IPS-18c (cell line): Measurements from ENCODE around the gene WDR88.

Experiments used
- H3K4me3 ChIP-seq: 2 replicates; pipeline ENCODE4 v1.7.0; 2013; ENCODE audit warnings: low read depth, mild to moderate bottlenecking, low read length, moderate library complexity; ENCODE audit not compliant: insufficient read depth
- H3K9me3 ChIP-seq: one replicate; pipeline ENCODE4 v1.6.1; 2013; ENCODE audit warnings: mild to moderate bottlenecking, low read length, moderate library complexity; ENCODE audit not compliant: control insufficient read depth, insufficient read depth

WDR88 gene, protein sequence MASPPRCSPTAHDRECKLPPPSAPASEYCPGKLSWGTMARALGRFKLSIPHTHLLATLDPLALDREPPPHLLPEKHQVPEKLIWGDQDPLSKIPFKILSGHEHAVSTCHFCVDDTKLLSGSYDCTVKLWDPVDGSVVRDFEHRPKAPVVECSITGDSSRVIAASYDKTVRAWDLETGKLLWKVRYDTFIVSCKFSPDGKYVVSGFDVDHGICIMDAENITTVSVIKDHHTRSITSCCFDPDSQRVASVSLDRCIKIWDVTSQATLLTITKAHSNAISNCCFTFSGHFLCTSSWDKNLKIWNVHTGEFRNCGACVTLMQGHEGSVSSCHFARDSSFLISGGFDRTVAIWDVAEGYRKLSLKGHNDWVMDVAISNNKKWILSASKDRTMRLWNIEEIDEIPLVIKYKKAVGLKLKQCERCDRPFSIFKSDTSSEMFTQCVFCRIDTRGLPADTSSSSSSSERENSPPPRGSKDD

GRCh38 chr19:33132021-33132420 is at the start of gene WDR88:
Gene WDR88, plus strand, starts transcription at chr19:33132114. Its CDS starts 56 bp downstream, at chr19:33132170.
- Histone ChIP-seq H3K4me3 (no peak within 1 kb of the TSS), H3K9me3 (no peaks in the 10 kb centered on the region)

GRCh38 chr19:33085570-33086128 is 46.3 kb upstream of the WDR88 start:
- Histone ChIP-seq H3K9me3 (peaks cover 4% of the 10 kb centered on the region), H3K4me3 (no peak overlapping the region)

DNA sequence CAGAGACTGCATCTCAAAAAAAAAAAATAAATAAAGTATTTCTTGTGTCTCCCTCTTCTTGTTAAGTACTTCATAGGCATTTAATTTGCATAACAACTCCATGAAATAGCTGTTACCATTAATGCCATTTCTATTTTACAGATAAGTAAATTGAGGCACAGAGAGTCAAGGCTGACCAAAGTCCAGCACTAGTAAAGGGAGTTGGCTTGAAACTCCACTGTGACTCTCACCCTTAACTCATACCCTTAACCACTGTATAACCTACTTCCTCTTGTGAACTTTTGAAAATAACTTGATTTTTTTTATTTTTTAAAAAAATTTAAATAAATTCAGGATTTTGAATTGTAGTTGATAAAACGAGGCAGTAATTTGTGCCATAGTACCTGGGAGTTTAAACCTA is 45.0 kb upstream of the WDR88 start:
- Histone ChIP-seq H3K9me3 (no peaks in the 10 kb centered on the region), H3K4me3 (no peak overlapping the region)

DNA sequence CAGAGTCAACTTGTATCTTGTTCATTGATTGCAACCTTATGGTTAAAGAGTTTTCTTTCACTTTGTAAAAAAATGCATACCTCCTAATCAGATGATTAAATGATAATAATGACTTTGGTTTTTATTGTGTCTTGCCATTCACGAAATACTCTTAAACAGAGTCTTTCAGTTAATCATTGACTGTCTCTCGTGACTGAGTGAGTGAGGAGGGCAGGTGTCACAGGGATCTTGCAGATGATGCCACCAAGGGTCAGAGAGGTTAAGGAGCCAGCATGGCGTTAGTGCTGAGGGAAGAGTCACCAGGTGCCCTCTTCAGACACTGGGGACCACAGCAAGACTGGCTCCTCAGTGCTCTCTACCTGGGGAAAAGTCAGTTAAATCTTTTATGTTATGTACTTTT is 42.9 kb upstream of the WDR88 start:
- H3K9me3 ChIP-seq: no peaks in the 10 kb centered on the region
- no peak overlapping the region for H3K4me3 ChIP-seq

- Histone ChIP-seq H3K9me3 (no peaks in the 10 kb centered on the region), H3K4me3 (no peak overlapping the region)
Observed at GRCh38 chr19:33090179-33090578, 41.7 kb upstream of the WDR88 start.

- no peaks in the 10 kb centered on the region for H3K9me3 ChIP-seq
- no peak overlapping the region for H3K4me3 ChIP-seq
Observed at GRCh38 chr19:33093420-33094210, 38.3 kb upstream of the WDR88 start.

DNA sequence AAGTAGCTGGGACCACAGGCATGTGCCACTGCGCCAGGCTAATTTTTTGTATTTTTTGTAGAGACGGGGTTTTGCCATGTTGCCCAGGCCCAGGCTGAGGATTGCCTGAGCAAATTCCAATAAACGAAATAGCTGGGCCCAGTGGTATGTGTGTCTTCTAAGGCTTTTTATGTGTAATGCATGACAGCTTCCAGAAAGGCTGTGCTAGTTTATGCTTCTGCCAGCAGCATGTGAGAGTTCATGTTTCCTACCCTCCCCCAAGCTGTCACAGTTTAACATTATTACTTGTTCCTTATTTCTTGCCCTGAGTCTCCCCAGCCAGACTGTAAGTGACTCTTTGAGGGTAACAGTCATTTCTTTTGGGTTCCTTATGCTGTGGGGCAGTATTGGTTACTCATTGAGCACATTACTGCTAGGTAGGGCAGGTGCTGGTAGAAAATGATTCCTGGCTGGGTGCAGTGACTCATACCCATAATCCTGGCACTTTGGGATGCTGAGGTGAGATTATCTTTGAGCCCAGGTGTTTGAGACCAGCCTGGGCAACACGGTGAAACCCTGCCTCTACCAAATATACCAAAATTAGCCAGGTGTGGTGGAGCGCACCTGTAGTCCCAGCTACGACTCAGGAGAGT is 37.4 kb upstream of the WDR88 start:
- Histone ChIP-seq H3K4me3 (no peak overlapping the region), H3K9me3 (no peaks in the 10 kb centered on the region)

DNA sequence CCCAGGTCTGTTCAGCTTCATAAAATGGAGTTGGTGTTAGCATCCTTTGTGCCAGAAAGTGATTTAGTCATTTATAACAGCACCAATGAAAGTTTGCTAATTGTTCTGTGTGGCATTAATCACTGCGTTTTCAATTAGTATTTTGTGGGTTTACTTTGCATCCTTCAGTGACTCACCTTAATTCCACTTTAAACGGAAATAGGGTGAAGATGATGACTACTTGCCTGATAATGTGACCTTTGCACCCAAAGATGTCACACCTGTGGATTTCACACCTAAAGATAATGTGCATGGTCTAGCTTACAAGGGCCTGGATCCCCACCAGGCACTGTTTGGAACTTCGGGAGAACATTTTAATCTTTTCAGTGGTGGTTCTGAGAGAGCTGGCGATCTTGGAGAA is 35.9 kb upstream of the WDR88 start:
- Histone ChIP-seq H3K4me3 (no peak overlapping the region), H3K9me3 (no peaks in the 10 kb centered on the region)

DNA sequence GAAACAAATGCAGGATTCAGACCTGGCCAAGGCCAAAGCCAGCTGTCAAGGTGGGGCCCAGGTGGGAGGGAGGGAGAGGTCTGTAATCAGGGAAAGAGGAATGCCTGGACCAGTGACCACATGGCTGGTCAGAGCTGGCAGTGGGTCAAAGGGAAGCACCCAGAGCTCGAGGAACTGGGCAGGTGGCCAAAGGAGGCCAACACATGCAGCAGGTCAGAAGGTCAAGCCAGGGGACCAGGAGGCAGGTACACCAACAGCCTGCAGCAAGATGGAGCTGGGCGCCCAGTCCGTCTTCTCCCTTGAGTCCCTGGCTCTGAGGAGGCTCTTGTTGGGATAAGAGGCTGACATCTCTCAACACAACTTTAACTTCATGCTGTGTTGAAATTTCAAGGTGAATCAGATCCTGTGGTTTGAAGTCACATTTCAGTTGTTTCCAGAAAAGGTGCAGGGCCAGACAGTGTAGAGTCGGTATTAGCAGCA is 33.8 kb upstream of the WDR88 start:
- no peaks in the 10 kb centered on the region for H3K9me3 ChIP-seq
- no peak overlapping the region for H3K4me3 ChIP-seq

GRCh38 chr19:33100894-33101644 is 30.8 kb upstream of the WDR88 start:
- no peak overlapping the region for H3K4me3 ChIP-seq
- H3K9me3 ChIP-seq: no peaks in the 10 kb centered on the region

GRCh38 chr19:33102893-33103292 is 29.0 kb upstream of the WDR88 start:
- Histone ChIP-seq H3K4me3 (no peak overlapping the region), H3K9me3 (no peaks in the 10 kb centered on the region)

DNA sequence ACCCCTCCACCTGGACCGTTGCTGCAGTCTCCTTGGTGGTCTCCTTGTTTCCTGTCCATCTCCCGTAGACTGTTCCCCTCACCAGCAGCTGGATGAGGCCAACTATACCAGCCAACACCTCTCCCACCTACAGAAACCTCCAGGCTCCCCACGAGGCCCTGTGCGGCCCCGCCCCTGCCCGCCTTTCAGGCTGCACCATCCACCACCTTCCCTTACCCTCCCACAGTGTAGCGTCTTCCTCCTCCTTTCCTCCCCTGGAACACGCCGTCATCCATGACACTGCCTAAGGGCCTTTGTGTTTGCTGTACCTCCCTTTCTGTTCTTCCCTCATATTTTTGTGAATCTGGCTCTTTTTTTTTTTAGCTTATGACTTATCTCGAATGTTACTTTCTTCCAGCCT is 23.8 kb upstream of the WDR88 start:
- no peak overlapping the region for H3K4me3 ChIP-seq
- no peaks in the 10 kb centered on the region for H3K9me3 ChIP-seq

DNA sequence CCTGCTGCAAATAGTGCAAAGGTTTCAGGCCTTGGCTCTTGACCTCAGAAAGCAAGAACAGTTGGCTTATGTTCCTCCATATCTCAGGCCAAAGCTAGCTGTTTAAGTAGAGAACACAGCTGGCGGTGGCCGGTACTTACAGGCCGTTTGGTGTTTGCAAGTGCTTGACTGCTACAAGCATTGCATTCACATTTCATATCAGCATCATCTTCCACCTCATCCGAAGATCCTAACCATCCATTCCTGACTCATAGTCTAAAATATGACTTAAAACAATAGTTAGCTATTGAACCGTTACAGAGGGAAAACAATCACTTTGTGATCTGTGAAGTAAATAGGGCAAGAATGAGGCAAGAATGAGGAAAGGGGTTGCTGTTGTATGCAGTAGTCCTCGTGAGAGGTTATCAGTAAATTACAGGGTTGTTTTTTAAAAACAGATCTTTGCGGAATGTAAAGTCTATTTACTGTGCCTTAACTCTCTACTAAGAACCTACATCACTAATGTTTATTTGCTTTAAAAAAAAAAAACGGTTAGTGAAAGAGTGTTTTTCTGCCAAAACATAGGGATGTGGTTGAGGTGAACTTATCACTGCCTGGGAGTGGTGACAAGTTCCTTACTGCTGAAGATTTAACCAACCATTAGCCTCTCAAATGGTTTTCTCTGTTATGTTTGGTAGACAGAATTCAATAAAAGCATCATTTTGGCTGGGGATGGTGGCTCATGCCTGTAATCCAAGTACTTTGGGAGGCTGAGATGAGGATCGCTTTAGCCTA is 21.6 kb upstream of the WDR88 start:
- Histone ChIP-seq H3K9me3 (no peaks in the 10 kb centered on the region), H3K4me3 (no peak overlapping the region)

- Histone ChIP-seq H3K9me3 (no peaks in the 10 kb centered on the region), H3K4me3 (no peak overlapping the region)
Observed at GRCh38 chr19:33111587-33111986, 20.3 kb upstream of the WDR88 start.

- Histone ChIP-seq H3K9me3 (no peaks in the 10 kb centered on the region), H3K4me3 (no peak overlapping the region)
Observed at GRCh38 chr19:33114312-33114711, 17.6 kb upstream of the WDR88 start.

DNA sequence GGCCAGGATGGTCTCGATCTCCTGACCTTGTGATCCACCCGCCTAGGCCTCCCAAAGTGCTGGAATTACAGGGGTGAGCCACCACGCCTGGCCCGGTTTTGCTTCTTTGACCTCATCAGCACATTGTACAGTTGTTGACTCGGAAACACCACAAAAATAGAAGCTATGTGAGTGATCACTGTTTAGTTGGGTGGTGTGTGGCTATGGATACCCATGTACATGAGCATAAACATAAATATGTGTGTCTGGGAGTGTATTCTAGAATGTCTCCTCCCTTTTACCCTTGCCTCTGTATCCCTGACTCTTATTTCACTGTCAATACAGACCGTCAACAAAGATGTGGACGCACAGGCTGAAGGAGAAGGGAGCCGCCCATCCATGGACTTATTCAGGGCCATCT is 14.4 kb upstream of the WDR88 start:
- no peaks in the 10 kb centered on the region for H3K9me3 ChIP-seq
- no peak overlapping the region for H3K4me3 ChIP-seq
